B cell (primary cell): ENCODE measurements around the gene IFT20.

Experiments
- CTCF ChIP-seq: fragments of 200-600 bp; IDR thresholded peaks from one replicate; pipeline ENCODE4 v1.8.0; 2022; ENCODE audit warnings: antibody characterized with exemption, mild to moderate bottlenecking
- EZH2 ChIP-seq: IDR thresholded peaks from 2 replicates; pipeline ENCODE4 v1.6.1; 2012; ENCODE audit warnings: borderline replicate concordance, low read depth, mild to moderate bottlenecking, moderate library complexity, low read length; ENCODE audit not compliant: insufficient read depth, poor library complexity, severe bottlenecking

DNA sequence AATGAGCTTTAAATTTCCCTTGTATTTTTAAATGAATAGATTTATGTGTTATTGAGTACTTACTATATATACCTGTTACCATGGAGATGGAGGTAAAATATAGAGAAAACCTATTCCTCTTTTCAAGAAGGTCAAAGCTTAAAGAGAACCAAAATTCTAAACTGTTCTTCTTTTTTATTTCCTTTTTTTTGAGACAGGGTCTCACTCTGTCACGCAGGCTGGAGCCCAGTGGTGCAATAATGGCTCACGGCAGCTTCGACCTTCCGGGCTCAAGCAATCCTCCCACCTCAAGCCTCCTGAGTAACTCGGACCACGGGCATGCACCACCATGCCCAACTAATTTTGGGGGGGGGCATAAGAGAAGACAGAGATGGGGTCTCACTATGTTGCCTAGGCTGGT, 41.3 kb downstream of the IFT20 start:
- TF ChIP-seq CTCF (no peak), EZH2 (no peak)
